Stimulated activated CD8-positive, alpha-beta memory T cell treated with anti-CD3 and anti-CD28 coated beads, Interleukin-7, amount 100 ng/mL, for 4 hours (primary cell): ENCODE measurements around the gene ASGR2.
"Not testable (repeated sequence)": the region's sequence is repeated elsewhere in the genome, so short reads cannot be mapped to it uniquely, and the experiment has no call there.

Experiments
- DNase-seq, 2 donors: peaks; one replicate each; pipeline ENCODE4 v3.0.0-alpha.2; 2020; ENCODE audit warnings: low read depth in 2 of 2

The ASGR2 gene, protein sequence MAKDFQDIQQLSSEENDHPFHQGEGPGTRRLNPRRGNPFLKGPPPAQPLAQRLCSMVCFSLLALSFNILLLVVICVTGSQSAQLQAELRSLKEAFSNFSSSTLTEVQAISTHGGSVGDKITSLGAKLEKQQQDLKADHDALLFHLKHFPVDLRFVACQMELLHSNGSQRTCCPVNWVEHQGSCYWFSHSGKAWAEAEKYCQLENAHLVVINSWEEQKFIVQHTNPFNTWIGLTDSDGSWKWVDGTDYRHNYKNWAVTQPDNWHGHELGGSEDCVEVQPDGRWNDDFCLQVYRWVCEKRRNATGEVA

DNA sequence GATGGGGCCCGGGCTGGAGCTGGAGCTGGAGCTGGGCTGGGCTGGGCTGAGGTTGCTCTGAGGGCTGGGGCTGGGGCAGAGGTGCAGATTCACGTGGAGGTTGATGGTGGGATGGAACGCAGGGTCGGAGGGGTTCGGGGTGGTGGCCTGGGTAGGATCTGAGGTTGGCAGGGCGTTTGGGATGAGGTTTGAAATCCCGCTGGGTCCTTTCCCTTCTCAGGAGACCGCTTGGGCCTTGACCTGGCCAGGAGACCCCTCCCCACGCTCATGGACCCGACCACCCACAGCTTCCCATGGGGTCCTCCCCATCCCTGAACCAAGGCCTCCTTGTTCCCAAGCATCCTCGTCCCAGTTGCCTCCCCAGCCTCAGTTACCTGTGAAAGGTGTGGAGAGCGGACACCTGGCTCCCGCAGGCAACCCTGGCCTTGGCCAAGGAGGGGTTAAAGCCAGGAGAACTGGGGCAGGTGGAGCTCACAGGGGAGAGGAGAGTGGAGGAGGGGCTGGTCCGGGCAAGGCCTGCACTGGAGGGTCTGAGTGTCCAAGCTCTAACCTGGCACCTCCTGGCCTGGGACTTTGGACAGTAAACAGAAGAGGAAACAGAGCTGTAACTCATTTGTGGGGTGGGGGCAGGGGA, at the start of gene ASGR2:
Gene ASGR2 (minus strand): TSS at position 582 of the 634 bp plus-strand sequence. CDS start 582 bp downstream, outside the sequence.
- DNase-seq = no peak

DNA sequence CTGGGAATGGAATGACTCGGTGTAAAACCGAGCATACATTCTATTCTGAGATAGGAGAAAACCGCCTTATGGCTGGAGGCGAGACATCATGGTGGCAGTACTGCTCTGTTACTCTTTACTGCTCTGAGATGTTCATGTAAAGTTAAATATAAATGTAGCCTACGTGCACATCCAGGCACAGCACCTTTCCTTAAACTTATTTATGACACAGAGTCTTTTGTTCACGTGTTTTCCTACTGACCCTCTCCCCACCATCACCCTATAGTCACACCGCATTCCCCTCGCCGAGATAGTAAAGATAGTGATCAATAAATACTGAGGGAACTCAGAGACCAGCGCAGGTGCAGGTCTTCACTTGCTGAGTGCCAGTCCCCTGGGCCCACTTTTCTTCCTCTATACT, 44.9 kb upstream of the ASGR2 start:
- DNase-seq = not testable (repeated sequence)

DNA sequence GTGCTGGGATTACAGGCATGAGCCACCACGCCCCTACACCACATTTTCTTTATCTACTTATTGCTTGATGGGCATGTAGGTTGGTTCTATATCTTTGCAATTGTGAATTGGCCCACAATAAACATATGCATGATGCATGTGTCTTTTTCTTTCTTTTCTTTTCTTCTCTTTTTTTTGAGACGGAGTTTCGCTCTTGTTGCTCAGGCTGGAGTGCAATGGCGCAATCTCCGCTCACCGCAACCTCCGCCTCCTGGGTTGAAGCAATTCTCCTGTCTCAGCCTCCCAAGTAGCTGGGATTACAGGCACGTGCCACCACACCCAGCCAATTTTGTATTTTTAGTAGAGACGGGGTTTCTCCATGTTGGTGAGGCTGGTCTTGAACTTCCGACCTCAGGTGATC, 43.8 kb upstream of the ASGR2 start:
- DNase-seq = not testable (repeated sequence)

DNA sequence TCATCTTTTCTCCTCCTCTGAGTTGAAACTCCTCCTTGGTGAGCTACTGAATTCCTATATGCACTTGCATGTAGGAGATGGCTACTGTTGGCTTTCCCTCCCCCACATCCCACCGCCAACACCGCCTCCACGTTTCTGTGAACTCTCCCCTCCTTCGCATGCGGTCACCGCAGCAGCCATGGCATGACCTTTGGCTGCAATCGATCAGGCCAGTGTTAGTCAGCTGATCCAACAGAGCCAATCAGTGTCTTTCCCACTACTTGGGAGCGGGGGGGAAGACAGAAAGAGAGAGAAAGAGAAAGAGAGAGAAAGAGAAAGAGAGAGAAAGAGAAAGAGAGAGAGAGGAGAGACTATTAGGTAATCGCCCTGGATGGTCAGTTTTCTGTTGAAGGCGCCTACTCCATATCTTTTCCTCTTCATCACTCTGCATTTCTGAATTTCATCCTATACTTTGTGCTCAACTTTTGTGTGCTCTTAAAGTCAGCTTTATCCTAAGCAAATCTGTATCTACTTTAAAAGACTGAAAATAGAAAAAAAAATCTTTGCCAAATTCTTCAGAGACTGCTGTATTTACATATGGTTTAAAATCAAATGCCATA, 41.8 kb upstream of the ASGR2 start:
- no peak for DNase-seq

DNA sequence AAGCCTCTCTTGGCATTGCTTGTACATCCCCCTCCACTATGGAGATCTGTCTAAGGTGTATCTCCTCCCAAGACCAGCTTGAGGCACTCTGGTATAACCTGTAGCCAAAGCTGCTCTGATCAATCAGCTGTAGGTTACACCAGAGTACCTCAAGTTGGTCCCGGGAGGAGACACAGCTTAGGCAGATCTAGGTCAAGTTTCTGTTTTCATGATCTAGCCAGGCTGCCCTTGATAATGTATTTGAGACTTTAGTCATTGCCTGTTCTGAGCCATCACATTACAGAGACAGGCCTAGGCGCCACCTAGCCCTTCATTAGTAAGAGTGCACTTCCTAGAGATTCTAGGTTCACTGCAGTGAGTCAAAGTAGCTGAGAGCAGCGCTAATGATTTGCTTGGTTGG, 33.1 kb upstream of the ASGR2 start:
- DNase-seq = no peak

DNA sequence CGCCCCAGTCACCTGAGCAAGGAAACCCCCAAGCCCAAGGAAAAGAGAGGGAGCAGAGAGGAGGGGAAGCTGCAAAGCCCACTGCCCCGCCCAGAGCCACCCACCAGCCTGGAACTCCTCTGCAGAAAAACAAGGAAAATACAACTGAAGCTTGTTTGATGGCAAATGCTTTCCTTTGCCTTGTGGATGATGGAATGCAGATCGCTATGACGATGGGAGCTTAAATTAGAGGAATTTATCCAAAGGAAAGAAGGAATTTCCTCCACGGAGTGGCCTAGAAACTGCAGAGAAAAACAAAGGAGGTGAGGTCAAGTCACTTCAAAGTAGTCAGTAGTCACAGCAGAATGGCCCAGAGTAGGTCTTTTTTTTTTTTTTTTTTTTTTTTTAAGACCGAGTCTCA, 31.5 kb upstream of the ASGR2 start:
- DNase-seq = no peak

DNA sequence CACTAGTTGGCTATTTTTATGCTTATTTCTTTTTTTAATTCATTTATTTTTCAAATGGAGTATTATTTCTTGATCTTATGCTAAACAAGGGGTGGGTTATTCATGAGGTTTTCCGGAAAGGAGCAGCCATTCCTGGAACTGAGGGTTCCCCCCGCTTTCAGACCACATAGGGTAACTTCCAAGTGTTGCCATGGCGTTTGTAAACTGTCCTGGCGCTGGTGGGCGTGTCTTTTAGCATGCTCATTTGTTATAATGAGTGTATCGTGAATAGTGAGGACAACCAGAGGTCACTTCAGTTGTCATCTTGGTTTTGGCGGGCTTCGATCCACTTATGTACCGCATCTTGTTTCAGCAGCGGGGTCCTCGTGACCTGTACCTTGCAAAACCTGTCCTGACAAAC, 29.6 kb upstream of the ASGR2 start:
- DNase-seq = no peak

DNA sequence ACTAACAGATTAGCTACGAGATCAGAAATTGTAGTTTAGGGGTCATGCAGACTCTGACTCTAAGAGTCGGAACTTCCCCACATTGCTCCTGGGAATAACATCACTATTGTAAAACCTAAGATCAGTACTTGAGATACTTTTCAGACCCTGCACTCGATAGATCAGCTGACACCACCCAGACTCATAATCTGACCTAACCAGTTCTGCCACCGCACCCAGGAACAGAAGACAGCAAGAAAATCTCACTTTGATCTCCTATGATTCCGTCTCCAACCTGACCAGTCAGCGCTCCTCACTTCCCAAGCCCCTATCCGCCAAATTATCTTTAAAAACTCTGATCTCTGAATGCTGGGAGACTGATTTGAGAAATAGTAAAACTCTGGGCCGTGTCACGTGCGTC, 27.2 kb upstream of the ASGR2 start:
- DNase-seq = no peak

DNA sequence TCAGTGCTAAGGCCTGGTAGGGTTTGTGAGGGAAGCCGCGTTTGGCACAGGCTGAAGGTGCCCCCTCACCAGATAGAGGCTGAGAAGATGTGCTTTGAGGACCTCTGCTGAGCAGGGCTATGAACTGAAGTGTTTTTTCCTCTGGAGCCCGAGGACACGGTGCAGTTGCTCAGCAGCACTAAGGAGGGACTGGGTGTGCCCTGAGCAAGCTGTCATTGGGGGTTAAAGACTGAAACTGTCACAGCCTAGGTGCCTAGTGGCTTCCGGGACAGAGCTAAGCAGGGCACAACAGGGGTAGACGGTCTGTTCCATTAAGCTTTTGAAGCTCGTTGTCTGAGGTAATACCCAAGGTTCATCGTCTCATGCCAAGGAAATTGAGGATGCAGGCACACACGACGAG, 24.8 kb upstream of the ASGR2 start:
- no peak for DNase-seq

DNA sequence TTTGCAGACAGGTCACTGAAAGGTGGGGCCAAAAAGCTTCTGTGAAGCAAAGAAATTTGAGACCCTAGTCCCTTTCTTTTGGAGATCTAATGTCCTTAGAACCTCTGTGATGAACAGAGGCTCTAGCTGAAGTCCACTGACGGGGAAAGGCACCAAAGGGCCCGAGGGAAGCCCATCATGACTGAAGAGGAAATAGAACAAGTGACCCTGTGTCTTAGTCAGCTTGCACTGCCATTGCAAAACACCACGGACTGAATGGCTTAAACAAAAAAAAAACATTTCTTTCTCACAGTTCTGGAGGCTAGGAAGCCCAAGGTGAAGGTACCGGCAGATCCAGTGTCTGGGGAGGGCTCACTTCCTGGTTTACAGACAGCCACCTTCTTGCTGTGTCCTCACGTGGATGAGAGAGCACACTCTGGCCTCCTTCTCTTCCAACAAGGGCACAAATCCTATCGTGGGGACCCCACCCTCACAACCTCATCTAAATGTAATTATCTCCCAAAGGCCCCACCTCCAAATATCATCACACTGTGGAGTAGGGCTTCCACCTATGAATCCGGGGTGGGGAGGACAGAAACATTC, 24.3 kb upstream of the ASGR2 start:
- DNase-seq = no peak

DNA sequence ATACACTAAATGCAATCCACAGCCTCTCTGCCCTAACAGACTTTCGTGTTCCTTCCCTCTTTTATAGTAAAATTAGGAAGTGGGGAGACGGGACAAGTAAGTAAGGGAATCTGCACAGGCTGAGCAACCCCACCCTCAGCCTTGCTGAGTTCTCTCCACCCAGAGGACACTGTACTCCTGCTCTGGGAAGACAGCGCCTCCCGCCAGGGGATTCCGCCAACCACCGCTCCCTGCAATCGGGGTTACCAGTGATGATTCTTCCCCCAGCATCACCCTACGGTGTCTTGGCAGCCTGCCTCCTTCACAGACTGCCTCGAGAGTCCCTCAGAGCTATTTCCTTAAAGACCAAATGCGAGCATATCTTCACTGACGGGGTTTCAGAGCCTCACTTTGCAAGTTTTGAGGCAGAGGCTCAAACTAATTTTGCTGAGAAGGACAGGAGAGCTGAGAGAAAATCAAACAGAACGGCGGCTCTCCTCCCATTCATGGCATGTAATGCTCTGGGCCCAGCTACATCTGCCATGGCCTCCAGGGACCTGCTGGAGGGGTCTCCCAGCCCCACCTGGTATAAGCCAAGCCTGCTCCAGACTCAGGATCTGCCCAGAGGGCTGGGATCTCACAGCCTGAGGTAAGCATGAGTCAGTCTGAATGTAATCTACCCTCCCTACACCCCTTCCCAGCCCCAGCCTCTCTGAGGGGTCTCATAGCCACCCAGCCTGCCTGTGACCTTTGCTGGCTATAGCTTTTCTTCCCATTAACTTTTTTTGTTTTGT, 22.7 kb upstream of the ASGR2 start:
- no peak for DNase-seq

DNA sequence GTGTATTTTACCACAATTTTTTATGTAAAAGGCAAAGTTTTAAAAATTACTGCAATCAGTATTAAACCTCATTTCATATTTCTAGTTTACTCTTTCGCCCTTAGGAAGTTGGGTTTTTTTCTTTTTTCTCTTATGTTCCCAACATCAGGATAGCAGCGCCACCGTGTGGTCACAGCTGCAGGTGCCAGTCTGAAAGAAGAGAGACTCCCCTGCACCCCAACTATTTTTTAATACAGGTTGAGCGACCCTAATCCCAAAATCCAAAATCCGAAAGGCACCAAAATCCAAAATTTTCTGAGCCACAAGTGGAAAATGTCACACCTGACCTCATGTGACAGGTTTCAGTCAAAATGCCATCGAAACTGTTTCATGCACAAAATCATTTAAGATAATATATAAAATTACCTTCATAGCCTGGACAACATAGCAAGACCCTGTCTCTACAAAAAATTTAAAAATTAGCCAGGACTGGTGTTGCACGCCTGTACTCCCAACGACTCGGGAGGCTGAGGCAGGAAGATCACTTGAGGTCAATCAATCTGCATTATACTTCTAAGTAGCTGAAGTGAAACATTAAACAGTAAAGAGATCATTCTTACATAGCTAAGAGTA, 21.8 kb upstream of the ASGR2 start:
- DNase-seq = peak; percentile 52

DNA sequence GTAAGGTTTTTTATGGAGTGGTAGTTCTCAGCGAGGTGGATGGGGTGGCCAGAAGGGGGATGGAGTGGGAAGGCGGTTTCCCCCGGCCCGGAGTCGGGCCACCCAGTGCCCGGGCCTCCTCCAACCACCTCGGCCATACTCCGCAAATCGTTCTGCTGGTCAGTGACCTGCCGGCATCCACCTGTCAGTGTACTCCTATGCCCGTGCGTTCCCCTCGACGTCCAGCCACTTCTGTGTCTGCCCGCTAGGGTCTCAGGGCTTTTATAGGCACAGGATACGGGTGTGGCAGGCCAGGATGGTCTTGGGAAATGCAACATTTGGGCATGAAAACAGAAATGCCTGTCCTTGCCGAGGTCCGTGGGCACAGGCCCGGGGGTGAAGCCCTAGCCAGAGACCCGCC, 19.3 kb upstream of the ASGR2 start:
- no peak for DNase-seq

DNA sequence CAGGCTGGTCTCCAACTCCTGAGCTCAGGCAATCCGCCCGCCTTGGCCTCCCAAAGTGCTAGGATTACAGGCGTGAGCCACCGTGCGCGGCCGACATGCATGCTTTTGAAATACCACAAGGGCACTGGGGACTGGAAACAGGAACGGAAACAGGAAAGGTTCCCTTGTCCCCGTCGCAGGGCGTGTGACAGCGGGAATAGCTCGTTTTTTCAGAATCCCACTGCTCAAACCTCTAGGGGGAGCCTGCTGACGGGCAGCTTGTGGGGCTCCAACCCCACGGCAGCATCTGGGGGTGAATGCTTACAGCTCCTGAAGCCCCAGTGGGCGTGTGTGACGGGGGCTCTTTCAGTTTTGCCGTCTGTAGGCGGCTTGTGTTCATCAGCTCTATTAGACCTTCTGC, 18.8 kb upstream of the ASGR2 start:
- peak; percentile 39 to 67 for DNase-seq

DNA sequence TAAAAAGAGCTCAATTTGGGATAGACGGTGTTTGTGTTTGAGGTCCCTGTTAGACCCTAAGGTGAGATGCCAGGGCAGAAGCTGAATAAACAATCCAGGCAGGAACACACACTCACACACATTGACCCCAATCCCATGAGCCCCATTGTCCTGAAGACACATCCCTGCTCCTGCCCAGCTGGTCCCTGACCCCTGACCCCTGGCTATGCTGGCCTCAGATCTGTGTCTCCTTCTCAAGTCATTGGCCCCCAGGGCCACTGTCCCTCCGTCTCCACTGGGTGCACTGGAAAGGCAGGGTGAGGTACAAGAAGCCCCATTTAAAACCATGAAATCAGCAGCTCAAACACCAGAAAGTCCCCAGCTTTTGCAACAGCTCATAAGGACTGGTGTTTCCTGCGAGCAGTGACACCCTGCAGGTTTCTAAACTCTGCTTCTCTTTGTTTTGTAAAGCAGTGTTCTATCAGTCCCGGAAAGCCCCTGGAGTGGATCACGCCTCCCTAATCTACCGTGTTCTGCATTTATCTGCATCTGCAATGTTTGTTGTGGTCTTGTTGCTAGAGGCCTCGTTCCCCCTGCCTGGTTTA, 18.0 kb upstream of the ASGR2 start:
- peak in 1 of 2 donors; percentile 20 for DNase-seq

DNA sequence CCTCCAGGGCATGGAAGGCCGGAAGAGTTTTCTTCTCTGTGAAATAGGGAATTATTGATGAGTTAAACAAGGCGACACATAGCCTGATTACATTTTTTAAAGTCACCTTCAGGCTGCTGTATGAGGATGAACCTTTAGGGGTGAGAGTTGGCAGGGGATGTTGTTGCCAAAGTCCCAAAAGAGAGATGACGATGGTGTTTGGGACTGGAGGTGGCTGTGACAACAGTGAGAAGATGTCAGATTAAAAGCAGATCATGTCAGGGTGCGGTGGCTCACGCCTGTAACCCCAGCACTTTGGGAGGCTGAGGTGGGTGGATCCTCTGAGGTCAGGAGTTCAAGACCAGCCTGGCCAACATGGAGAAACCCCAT, 16.8 kb upstream of the ASGR2 start:
- DNase-seq = no peak

DNA sequence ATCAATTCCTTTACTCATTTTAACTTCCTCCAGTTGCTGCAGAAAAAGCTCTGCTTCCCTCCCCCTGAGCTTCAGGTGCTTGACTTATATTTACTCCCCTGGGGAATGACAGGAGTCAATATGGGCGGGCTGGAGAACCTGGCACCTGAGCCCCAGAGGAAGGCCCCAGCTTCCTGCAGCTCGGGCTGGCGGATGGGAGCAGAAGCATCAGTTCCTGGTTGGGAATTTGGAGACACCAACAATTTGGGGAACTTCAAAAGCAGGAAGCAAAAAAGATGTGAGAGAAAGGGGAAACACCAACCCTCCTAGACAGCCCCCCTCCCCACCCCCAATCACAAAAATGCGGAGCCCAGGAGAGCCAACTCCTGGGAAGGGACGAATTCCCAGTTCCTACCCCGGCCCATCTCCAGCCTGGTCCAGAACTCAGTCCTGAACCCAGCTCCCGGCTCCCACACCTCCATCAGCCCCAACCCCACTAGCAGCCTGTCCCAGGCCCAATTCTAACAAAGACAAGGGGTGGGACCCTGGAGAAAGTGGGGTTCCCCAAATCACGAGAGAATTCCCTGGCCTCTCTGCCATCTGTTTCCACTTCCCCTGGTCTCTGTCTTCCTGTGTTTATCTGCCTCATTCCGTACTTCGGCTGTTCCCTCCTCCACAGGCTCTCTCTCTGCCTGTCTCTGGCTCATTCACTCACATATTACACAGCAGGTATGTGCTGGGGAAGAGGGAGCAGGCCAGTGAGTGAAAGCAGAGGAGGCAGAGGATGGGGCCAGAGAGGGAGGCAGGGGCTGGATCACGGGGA, 16.2 kb upstream of the ASGR2 start:
- DNase-seq = no peak

DNA sequence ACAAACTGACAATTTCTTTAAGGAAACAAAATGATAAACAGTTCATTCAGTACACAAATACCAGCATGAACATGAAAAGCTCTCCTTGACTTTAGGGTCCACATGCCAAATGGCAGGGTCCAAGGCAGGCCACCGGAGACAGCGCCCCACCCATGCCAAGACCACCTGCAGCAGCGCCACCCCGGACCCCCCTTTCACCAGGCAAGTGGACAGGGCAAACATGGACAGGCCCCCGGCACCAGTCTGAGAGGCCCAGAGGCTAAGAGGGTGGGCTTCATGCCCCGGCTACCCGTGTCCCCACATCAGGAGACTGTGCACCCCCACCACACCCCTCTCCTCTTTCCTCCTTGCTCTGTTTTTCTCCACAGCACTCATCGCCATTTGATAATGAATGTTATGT, 14.7 kb upstream of the ASGR2 start:
- DNase-seq = no peak

DNA sequence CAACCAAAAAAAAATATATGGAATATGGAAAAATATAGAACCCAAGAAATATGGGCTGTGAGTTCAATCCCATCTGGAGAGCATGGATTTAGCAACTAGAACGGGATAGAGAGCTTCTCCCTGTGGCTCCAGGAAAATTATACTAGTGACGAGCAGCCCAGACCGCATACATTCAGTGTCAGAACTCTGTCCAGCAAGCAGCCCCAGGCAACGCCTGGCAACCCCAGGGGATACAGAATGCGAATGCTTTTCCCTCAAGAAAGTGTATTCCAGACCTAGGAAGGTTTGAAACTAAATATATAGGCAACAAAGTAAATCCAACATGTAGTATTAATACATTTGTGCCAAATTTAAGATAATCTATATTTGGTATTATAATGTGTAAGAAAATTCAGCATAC, 13.5 kb upstream of the ASGR2 start:
- no peak for DNase-seq

DNA sequence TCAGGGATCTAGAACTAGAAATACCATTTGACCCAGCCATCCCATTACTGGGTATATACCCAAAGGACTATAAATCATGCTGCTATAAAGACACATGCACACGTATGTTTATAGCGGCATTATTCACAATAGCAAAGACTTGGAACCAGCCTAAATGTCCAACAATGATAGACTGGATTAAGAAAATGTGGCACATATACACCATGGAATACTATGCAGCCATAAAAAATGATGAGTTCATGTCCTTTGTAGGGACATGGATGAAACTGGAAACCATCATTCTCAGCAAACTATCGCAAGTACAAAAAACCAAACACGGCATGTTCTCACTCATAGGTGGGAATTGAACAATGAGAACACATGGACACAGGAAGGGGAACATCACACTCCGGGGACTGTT, 12.9 kb upstream of the ASGR2 start:
- DNase-seq = not testable (repeated sequence)

DNA sequence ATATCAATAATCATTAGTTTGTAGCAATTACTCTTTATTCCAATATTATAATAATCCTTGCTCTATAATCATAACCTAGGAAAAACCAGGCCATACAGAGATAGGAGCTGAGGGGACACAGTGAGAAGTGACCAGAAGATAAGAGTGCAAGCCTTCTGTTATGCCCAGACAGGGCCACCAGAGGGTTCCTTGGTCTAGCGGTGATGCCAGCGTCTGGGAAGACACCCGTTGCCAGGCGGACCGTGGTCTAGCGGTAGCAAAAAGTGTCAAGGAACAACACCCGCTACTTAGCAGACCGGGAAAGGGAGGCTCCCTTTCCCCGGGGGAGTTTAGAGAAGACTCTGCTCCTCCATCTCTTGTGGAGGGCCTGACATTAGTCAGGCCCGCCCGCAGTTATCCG, 11.8 kb upstream of the ASGR2 start:
- not testable (repeated sequence) for DNase-seq
